Activated CD8-positive, alpha-beta T cell treated with anti-CD3 and anti-CD28 coated beads for 36 hours (primary cell): ENCODE results near the gene SPRED3. TPM values are rescaled to one million over a fixed set of nuclear protein-coding genes. Genes with fewer than 3 reads are reported as not detected.

Source experiments
- ATAC-seq: fragments of 200-7000 bp; cut with Tn5 transposase; one replicate; pipeline ENCODE4 v1.10.0; 2021; ENCODE audit warnings: mild to moderate bottlenecking, moderate library complexity
- CTCF ChIA-PET: fragments of 350-600 bp; sonication (Branson Sonifier 250); formaldehyde crosslinking; loops from one replicate; lab custom pipeline; 2021; ENCODE audit warnings: antibody characterized with exemption; lab: Charles Lee
- POLR2A ChIA-PET: fragments of 350-600 bp; sonication (Branson Sonifier 250); formaldehyde crosslinking; loops from one replicate; lab custom pipeline; 2021; ENCODE audit warnings: antibody characterized with exemption; lab: Charles Lee
- DNase-seq: peaks from one replicate; pipeline ENCODE4 v3.0.0-alpha.2; 2020
- H3K27ac Mint-ChIP-seq: one replicate; pipeline ENCODE4 v1.8.0; 2021; ENCODE audit warnings: mild to moderate bottlenecking, mixed read lengths
- H3K27me3 Mint-ChIP-seq: one replicate; pipeline ENCODE4 v1.8.0; 2021; ENCODE audit warnings: mixed read lengths
- H3K36me3 Mint-ChIP-seq: one replicate; pipeline ENCODE4 v1.8.0; 2021; ENCODE audit warnings: low read depth, mixed read lengths
- H3K4me1 Mint-ChIP-seq: one replicate; pipeline ENCODE4 v1.8.0; 2021; ENCODE audit warnings: low read depth, mixed read lengths
- H3K4me3 Mint-ChIP-seq: one replicate; pipeline ENCODE4 v1.8.0; 2021; ENCODE audit warnings: mild to moderate bottlenecking, moderate library complexity, mixed read lengths
- H3K9me3 Mint-ChIP-seq: one replicate; pipeline ENCODE4 v1.8.0; 2021; ENCODE audit warnings: mixed read lengths
- CTCF ChIP-seq: fragments of 200-600 bp; IDR thresholded peaks from one replicate; pipeline ENCODE4 v1.8.0; 2022; ENCODE audit warnings: antibody characterized with exemption, mild to moderate bottlenecking
- intact Hi-C: fragments of 100-400 bp; cut with micrococcal nuclease; formaldehyde crosslinking; loops from one replicate; pipeline ENCODE4 v1.10.0; 2022
- total RNA-seq, 2 experiments: library from RNA; stranded (reverse); gene quantifications; one replicate each; pipeline ENCODE4 v1.2.3, GENCODE V29; 2021

Gene SPRED3
- total RNA-seq, 2 experiments from 2014 or later = 0.69 to 1.5 TPM

- CTCF ChIA-PET = interaction anchor here (7.3 kb wide), 1 partner anchor 14 kb away, joined by 35 read pairs; the partner anchor contains the start of gene FAM98C
- no peak for TF ChIP-seq CTCF
- ATAC-seq = peak; percentile 93
Measured at GRCh38 chr19:38417544-38418506, 29.3 kb downstream of the SPRED3 start.

GRCh38 chr19:38420935-38421334, 32.4 kb downstream of the SPRED3 start:
- no peak for TF ChIP-seq CTCF
- no peak for DNase-seq
- ChIA-PET CTCF (interaction anchor here (7.3 kb wide), 1 partner anchor 18 kb away, joined by 35 read pairs; the partner anchor contains the start of gene FAM98C), POLR2A (no interaction called here)
- no peaks in the 10 kb centered on the region for H3K9me3 Mint-ChIP-seq
- H3K27ac Mint-ChIP-seq = no peak overlapping the region
- H3K36me3 Mint-ChIP-seq = no peaks in the 10 kb centered on the region
- H3K27me3 Mint-ChIP-seq = peaks cover 3% of the 10 kb centered on the region
- no peak for ATAC-seq
- H3K4me3 Mint-ChIP-seq = no peak overlapping the region
- intact Hi-C loops = no loop called here
- peaks cover 16% of the 10 kb centered on the region for H3K4me1 Mint-ChIP-seq

More at GRCh38 chr19:38417544-38418506, 29.3 kb downstream of the SPRED3 start:
- peak; percentile 76 for DNase-seq
- Mint-ChIP-seq H3K9me3 (no peaks in the 10 kb centered on the region), H3K27ac (peak overlapping the region; percentile 39), H3K36me3 (no peaks in the 10 kb centered on the region), H3K4me1 (peaks cover 14% of the 10 kb centered on the region), H3K27me3 (no peaks in the 10 kb centered on the region), H3K4me3 (peak overlapping the region; percentile 73)
- intact Hi-C loops = no loop called here
- POLR2A ChIA-PET = no interaction called here

GRCh38 chr19:38421856-38422255, 33.4 kb downstream of the SPRED3 start:
- Mint-ChIP-seq H3K36me3 (no peaks in the 10 kb centered on the region), H3K4me3 (no peak overlapping the region), H3K4me1 (peaks cover 20% of the 10 kb centered on the region), H3K9me3 (no peaks in the 10 kb centered on the region), H3K27ac (no peak overlapping the region), H3K27me3 (peaks cover 3% of the 10 kb centered on the region)
- TF ChIP-seq CTCF = no peak
- ChIA-PET POLR2A (interaction anchor here (0.6 kb wide), 1 partner anchor 47 kb away, joined by 3 read pairs; the partner anchor contains the start of gene PSMD8), CTCF (interaction anchor here (7.3 kb wide), 1 partner anchor 19 kb away, joined by 35 read pairs; the partner anchor contains the start of gene FAM98C)
- ATAC-seq = no peak
- no peak for DNase-seq
- intact Hi-C loops = no loop called here

GRCh38 chr19:38422438-38422837, 33.9 kb downstream of the SPRED3 start:
- Mint-ChIP-seq H3K27ac (no peak overlapping the region), H3K9me3 (no peaks in the 10 kb centered on the region), H3K36me3 (no peaks in the 10 kb centered on the region), H3K4me1 (peaks cover 16% of the 10 kb centered on the region), H3K27me3 (peaks cover 3% of the 10 kb centered on the region), H3K4me3 (no peak overlapping the region)
- intact Hi-C loops = no loop called here
- CTCF ChIA-PET = interaction anchor here (0.8 kb wide), 1 partner anchor 20 kb away, joined by 3 read pairs; the partner anchor contains the start of gene FAM98C
- POLR2A ChIA-PET = interaction anchor here (0.6 kb wide), 1 partner anchor 48 kb away, joined by 3 read pairs; the partner anchor contains the start of gene PSMD8
- no peak for TF ChIP-seq CTCF
- DNase-seq (no peak), ATAC-seq (no peak)
